Muscle layer of duodenum (tissue), 2 donors: ENCODE measurements around the gene CACNA2D3.

ENCODE experiments used
- H3K27ac ChIP-seq: one replicate; pipeline ENCODE4 v1.7.0; 2013; ENCODE audit warnings: mild to moderate bottlenecking, low read length
- H3K27me3 ChIP-seq: one replicate; pipeline ENCODE4 v1.7.0; 2013; ENCODE audit warnings: low read depth, mild to moderate bottlenecking, control low read depth, low read length
- H3K36me3 ChIP-seq, 2 donors: one replicate each; pipeline ENCODE4 v1.7.0; 2013; ENCODE audit warnings: low read length in 2 of 2, control low read depth in 1 of 2, mild to moderate bottlenecking in 1 of 2; ENCODE audit not compliant: insufficient read depth in 2 of 2, control insufficient read depth in 1 of 2
- H3K4me1 ChIP-seq, 2 donors: one replicate each; pipeline ENCODE4 v1.7.0; 2013; ENCODE audit warnings: low read length in 2 of 2, mild to moderate bottlenecking in 2 of 2, control low read depth in 1 of 2, moderate library complexity in 1 of 2; ENCODE audit not compliant: insufficient read depth in 2 of 2, control insufficient read depth in 1 of 2
- H3K4me3 ChIP-seq, 2 donors: one replicate each; pipeline ENCODE4 v1.7.0; 2013; ENCODE audit warnings: low read length in 2 of 2, low read depth in 1 of 2, mild to moderate bottlenecking in 1 of 2
- H3K9me3 ChIP-seq, 2 donors: one replicate each; pipeline ENCODE4 v1.7.0; 2013; ENCODE audit warnings: low read length in 2 of 2, control low read depth in 1 of 2, mild to moderate bottlenecking in 1 of 2; ENCODE audit not compliant: control insufficient read depth in 1 of 2
- donor health status: healthy.

CACNA2D3 gene

GRCh38 chr3:54859184-54859583, 736.8 kb downstream of the CACNA2D3 start:
- H3K4me1 ChIP-seq = peaks cover 3% of the 10 kb centered on the region in 2 donors
- H3K27ac ChIP-seq = no peak overlapping the region
- H3K4me3 ChIP-seq = no peak overlapping the region
- no peaks in the 10 kb centered on the region for H3K9me3 ChIP-seq
- no peaks in the 10 kb centered on the region for H3K27me3 ChIP-seq
- H3K36me3 ChIP-seq = no peaks in the 10 kb centered on the region

DNA sequence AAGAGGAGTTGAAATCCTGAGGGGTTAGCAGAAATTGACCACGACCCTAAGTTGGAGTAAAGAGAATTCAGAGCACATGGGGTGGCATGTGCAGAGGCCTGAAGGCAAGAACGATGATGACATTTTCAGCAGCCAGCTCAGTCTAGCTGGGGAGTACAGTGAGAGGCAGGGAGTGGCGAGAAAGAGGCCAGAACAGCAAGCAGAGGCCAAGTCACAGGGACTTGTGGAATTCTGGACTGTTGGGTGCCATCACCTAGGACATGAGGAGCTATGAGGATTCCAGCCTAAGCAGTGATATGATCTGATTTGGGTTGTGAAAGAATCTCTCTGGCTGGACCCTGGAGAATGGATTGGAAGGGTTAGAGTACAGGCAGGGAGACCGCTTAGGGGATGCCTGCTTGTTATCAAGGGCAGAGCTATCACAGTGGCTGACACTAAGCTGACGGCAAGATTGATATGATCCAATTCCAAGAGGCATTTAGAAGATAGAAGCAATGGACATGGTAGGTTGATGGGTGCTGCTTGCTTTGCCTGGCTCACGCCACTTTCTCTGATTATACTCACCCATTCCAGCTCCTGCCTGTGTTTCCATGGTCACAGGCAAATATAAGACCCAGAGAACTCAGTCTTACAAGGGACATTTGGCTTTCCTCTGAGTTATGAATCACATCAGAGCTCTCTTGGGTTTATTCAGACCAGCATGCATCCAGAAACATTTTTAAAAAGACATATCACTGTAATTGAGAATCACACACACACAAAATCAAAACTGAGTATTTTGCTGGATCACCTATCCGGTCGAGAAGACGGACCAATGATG, 739.1 kb downstream of the CACNA2D3 start:
- no peaks in the 10 kb centered on the region for H3K9me3 ChIP-seq
- H3K27ac ChIP-seq = no peak overlapping the region
- no peak overlapping the region for H3K4me3 ChIP-seq
- H3K27me3 ChIP-seq = no peaks in the 10 kb centered on the region
- peaks cover 3% of the 10 kb centered on the region in 2 donors for H3K4me1 ChIP-seq
- no peaks in the 10 kb centered on the region for H3K36me3 ChIP-seq

- Histone ChIP-seq H3K27me3 (no peaks in the 10 kb centered on the region), H3K27ac (no peak overlapping the region), H3K9me3 (no peaks in the 10 kb centered on the region), H3K4me3 (no peak overlapping the region), H3K4me1 (peaks cover 3% of the 10 kb centered on the region in 2 donors), H3K36me3 (no peaks in the 10 kb centered on the region)
These were observed 740.2 kb downstream of the CACNA2D3 start for GRCh38 chr3:54862526-54862925.

GRCh38 chr3:54863366-54863765, 741.0 kb downstream of the CACNA2D3 start:
- Histone ChIP-seq H3K4me1 (peaks cover 0 to under 1% of the 10 kb centered on the region in 2 donors), H3K36me3 (no peaks in the 10 kb centered on the region), H3K9me3 (no peaks in the 10 kb centered on the region), H3K27ac (no peak overlapping the region), H3K27me3 (no peaks in the 10 kb centered on the region), H3K4me3 (no peak overlapping the region)

DNA sequence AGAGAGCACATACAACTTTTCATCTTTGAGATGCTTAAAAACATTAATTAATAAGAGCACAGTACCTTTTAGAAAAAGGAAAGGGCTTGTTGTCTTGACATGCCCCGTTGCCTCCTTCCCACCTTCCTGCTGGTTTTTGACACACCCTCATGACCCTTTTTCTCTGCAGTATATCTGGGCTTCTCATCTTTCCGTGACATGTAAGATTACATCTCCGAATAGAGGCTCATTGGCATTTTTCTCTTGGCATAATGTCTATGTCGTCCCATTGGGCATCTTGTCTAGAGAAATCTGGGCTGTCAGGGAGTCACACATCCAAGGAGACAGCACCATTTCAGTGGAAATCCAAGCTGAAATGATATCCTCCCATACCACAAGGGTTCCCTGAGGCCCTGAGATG, 741.4 kb downstream of the CACNA2D3 start:
- Histone ChIP-seq H3K4me1 (no peaks in the 10 kb centered on the region), H3K4me3 (no peak overlapping the region), H3K36me3 (no peaks in the 10 kb centered on the region), H3K27me3 (no peaks in the 10 kb centered on the region), H3K27ac (no peak overlapping the region), H3K9me3 (no peaks in the 10 kb centered on the region)

DNA sequence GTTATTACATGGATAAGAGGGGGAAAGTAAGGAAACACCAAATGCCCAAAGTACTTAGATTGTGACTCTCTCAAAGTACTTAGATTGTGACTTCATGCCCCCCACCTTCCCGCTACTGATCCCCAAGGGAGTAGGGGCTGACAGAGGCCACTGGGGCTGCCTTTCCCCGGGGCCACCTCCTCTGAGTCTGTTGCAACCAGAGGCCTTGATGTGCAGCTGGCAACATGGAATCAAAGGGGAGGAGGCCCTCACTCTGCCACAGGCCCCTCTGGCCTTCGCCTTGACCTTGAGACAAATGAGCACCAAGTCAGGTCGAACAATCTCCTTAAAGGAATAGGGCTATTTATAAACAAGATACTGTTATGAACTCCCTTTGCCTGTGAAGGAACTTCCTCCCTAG, 743.0 kb downstream of the CACNA2D3 start:
- no peaks in the 10 kb centered on the region for H3K4me1 ChIP-seq
- no peak overlapping the region for H3K4me3 ChIP-seq
- H3K9me3 ChIP-seq = no peaks in the 10 kb centered on the region
- H3K27me3 ChIP-seq = no peaks in the 10 kb centered on the region
- H3K36me3 ChIP-seq = no peaks in the 10 kb centered on the region
- H3K27ac ChIP-seq = no peak overlapping the region

DNA sequence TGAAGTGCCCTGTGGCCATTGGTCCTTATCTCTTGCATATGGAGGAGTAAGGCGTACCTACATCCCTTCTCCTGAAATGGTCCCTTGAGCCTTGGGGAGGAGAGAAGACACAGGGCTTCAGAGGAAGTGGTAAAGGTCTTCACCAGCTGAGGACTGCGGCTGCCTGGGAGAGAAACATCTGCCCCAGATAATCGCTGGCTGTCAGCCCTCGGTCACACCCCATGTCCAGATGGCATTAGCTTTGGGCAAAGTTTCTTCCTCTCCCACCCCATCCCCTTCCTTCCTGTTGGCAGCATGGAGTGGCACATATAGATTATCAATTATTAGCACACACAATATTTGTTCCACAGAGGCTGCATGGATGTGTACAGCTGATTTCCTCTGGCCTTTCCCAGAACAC, 743.9 kb downstream of the CACNA2D3 start:
- Histone ChIP-seq H3K4me1 (no peaks in the 10 kb centered on the region), H3K4me3 (no peak overlapping the region), H3K27ac (no peak overlapping the region), H3K36me3 (no peaks in the 10 kb centered on the region), H3K27me3 (no peaks in the 10 kb centered on the region), H3K9me3 (no peaks in the 10 kb centered on the region)

GRCh38 chr3:54870423-54870822, 748.1 kb downstream of the CACNA2D3 start:
- Histone ChIP-seq H3K4me3 (no peak overlapping the region), H3K9me3 (no peaks in the 10 kb centered on the region), H3K4me1 (no peaks in the 10 kb centered on the region), H3K36me3 (no peaks in the 10 kb centered on the region), H3K27me3 (no peaks in the 10 kb centered on the region), H3K27ac (no peak overlapping the region)

DNA sequence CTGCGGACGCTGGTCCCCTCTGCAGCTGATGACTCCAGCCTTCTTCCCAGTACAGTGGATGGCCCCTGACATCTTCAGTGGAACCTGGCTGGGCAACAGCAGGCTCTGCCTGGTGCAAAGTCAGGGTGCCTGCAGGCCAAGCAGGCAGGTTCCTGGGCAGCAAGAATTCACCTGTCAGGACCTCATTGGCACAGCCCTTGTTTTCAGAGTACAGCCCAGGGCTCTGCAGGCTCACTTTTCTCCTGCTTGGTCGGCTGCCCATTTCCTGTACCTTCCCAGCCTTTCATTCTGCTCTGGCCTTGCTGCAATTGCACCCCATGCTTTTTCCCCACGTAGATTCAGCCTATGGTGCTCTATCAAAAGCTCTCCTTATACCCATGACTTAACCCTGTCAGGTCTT, 749.5 kb downstream of the CACNA2D3 start:
- Histone ChIP-seq H3K4me3 (no peak overlapping the region), H3K27me3 (no peaks in the 10 kb centered on the region), H3K27ac (no peak overlapping the region), H3K36me3 (no peaks in the 10 kb centered on the region), H3K9me3 (no peaks in the 10 kb centered on the region), H3K4me1 (no peaks in the 10 kb centered on the region)

GRCh38 chr3:54873059-54874010, 751.0 kb downstream of the CACNA2D3 start:
- Histone ChIP-seq H3K36me3 (no peaks in the 10 kb centered on the region), H3K27me3 (no peaks in the 10 kb centered on the region), H3K9me3 (no peaks in the 10 kb centered on the region), H3K4me3 (no peak overlapping the region), H3K27ac (no peak overlapping the region), H3K4me1 (no peaks in the 10 kb centered on the region)

DNA sequence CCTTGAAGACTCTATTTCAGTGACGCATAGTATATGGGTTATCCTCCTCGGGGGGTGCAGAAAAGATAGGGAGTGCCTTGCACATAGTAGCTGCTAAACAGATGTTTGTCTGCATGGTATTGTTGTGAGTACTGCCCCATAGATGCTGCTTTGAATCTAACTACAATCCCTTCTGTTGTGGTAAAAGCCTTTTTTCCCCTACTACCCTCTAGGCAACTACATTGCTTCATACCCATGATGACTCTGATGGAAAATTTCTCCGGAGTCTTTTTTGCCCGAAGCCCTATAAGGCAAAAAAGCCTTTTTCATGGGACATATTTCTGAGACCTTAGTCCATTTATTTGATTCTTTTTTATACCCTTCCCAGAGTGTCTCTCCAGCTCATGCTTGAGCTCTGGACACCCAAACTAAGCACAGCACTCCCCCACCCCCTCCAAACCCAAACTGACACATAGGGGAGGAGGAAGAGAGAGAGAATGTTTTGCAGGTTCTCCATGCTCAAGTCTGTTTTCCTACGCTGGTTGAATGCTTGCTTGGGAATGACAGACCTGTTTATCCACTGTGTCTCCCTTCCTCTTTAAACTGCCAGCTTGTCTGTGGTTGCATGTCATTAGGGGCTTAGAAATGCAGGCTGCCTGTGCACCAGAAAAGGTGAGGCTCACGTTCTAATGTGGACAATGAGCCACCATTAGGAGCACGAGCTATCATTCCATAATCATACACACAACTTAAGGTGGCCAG, 752.6 kb downstream of the CACNA2D3 start:
- no peak overlapping the region for H3K27ac ChIP-seq
- H3K27me3 ChIP-seq = no peaks in the 10 kb centered on the region
- no peaks in the 10 kb centered on the region for H3K9me3 ChIP-seq
- H3K4me1 ChIP-seq = no peaks in the 10 kb centered on the region
- no peaks in the 10 kb centered on the region for H3K36me3 ChIP-seq
- no peak overlapping the region for H3K4me3 ChIP-seq
